Measurements from ENCODE around the gene OSBPL1A.

DNA sequence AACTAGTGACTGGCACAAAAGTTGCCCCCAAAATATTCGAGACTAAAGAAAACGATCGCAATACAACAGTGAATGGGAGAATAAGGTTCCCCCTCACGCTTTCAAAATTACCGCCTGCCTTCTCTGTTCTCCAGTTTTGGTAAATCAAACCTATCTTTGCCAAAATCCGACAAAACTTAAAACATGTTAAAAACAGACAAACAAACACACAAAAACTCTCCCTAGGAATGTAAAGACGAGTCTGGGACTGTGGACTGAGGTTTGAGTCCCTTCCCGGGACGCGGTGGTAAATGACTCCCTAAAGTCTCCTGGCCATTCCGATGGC, 28.4 kb upstream of the OSBPL1A start:
- no peak for TF ChIP-seq EZH2 (IDR thresholded peaks at IDR 0.05; ENCODE audit: low read depth, low read length, severe bottlenecking)
- TF ChIP-seq POLR2AphosphoS5 (IDR thresholded peaks at IDR 0.05; ENCODE audit: low read depth, low read length): no peak
- no peak; the same call in 1 of the 2 replicates for TF ChIP-seq PHF8 (conservative IDR thresholded peaks at IDR 0.05; ENCODE audit: low read depth, low read length)
- TF ChIP-seq EP300 (IDR thresholded peaks at IDR 0.05; ENCODE audit: borderline replicate concordance in 1 of 2, low read depth in 2 of 2, low read length in 2 of 2): no peak
- TF ChIP-seq, protein P1, sequence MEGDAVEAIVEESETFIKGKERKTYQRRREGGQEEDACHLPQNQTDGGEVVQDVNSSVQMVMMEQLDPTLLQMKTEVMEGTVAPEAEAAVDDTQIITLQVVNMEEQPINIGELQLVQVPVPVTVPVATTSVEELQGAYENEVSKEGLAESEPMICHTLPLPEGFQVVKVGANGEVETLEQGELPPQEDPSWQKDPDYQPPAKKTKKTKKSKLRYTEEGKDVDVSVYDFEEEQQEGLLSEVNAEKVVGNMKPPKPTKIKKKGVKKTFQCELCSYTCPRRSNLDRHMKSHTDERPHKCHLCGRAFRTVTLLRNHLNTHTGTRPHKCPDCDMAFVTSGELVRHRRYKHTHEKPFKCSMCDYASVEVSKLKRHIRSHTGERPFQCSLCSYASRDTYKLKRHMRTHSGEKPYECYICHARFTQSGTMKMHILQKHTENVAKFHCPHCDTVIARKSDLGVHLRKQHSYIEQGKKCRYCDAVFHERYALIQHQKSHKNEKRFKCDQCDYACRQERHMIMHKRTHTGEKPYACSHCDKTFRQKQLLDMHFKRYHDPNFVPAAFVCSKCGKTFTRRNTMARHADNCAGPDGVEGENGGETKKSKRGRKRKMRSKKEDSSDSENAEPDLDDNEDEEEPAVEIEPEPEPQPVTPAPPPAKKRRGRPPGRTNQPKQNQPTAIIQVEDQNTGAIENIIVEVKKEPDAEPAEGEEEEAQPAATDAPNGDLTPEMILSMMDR (IDR thresholded peaks at IDR 0.05; ENCODE audit: control extremely low read depth in 1 of 3, insufficient read depth in 1 of 3, low read depth in 1 of 3, low read length in 3 of 3): no peak
- no peak for TF ChIP-seq SRF (IDR thresholded peaks at IDR 0.05; ENCODE audit: low read depth, low read length)
- TF ChIP-seq FOSL1 (IDR thresholded peaks at IDR 0.05; ENCODE audit: insufficient read depth, low read depth, low read length): no peak
- TF ChIP-seq CHD2 (IDR thresholded peaks at IDR 0.05; ENCODE audit: low read length): no peak
- TF ChIP-seq EGR1 (IDR thresholded peaks at IDR 0.05; ENCODE audit: borderline replicate concordance, low read depth, low read length): no peak
- no peak for TF ChIP-seq JUN (IDR thresholded peaks at IDR 0.05; ENCODE audit: low read depth, low read length)
- TF ChIP-seq BRCA1 (IDR thresholded peaks at IDR 0.05; ENCODE audit: low read depth, low read length): no peak
